ENCODE measurements around the gene DGCR2. TPM values are rescaled to one million over a fixed set of nuclear protein-coding genes. Genes with fewer than 3 reads are reported as not detected.
"Not testable (repeated sequence)": the region's sequence is repeated elsewhere in the genome, so short reads cannot be mapped to it uniquely, and the experiment has no call there.

DGCR2 gene
- total RNA-seq, 3 donors from 2014 or later, result 36.8 to 58.4 (median 42.9) TPM

GRCh38 chr22:19019029-19019678, 103.1 kb downstream of the DGCR2 start:
- TF ChIP-seq POLR2AphosphoS5 (IDR thresholded peaks at IDR 0.05), result no peak
- TF ChIP-seq CTCF (IDR thresholded peaks at IDR 0.05), result no peak
- TF ChIP-seq POLR2A (IDR thresholded peaks at IDR 0.05), result no peak
- no peak overlapping the region for H3K27ac ChIP-seq
- no peaks in the 10 kb centered on the region for H3K4me1 ChIP-seq
- intact Hi-C loops (cut with DNase I; ENCODE audit: low total_unique reads), result no loop called here
- H3K27me3 ChIP-seq, result no peaks in the 10 kb centered on the region
- no peaks in the 10 kb centered on the region for H3K36me3 ChIP-seq
- DNase-seq (ENCODE audit: low spot score in 2 of 2), result no peak
- H3K4me3 ChIP-seq, result no peak overlapping the region
- H3K9me3 ChIP-seq, result no peaks in the 10 kb centered on the region

DNA sequence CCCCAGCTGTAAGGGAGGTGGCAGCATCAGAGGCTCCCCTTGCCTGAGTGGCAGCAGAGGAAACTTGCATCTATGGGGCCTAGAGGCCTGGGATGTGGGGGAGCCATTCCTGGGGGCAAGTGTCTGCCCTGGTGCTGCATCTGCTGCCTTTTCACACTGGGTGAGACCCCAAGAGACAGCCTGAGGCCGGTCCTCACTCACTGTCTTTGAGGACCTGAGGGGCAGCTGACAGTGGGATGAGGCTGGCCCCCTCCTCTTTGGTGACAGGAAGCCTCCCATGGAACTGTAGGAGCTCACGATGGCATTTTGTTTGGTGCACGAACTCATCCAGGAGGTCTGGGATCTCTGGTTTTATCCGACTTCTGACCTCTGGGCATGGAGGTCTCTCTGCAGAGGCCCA, 104.0 kb downstream of the DGCR2 start:
- Histone ChIP-seq H3K4me3 (no peak overlapping the region), H3K27me3 (no peaks in the 10 kb centered on the region), H3K9me3 (no peaks in the 10 kb centered on the region), H3K27ac (no peak overlapping the region), H3K36me3 (no peaks in the 10 kb centered on the region), H3K4me1 (no peaks in the 10 kb centered on the region)
- DNase-seq (ENCODE audit: low spot score in 2 of 2), result no peak
- intact Hi-C loops (cut with DNase I; ENCODE audit: low total_unique reads), result no loop called here
- TF ChIP-seq POLR2AphosphoS5 (IDR thresholded peaks at IDR 0.05), result no peak
- TF ChIP-seq POLR2A (IDR thresholded peaks at IDR 0.05), result no peak
- TF ChIP-seq CTCF (IDR thresholded peaks at IDR 0.05), result no peak

- no peak overlapping the region for H3K27ac ChIP-seq
- no peak overlapping the region for H3K4me3 ChIP-seq
- DNase-seq (ENCODE audit: low spot score in 2 of 2), result no peak
- TF ChIP-seq POLR2A (IDR thresholded peaks at IDR 0.05) (no peak), CTCF (IDR thresholded peaks at IDR 0.05) (no peak), POLR2AphosphoS5 (IDR thresholded peaks at IDR 0.05) (no peak)
- no peaks in the 10 kb centered on the region for H3K27me3 ChIP-seq
- intact Hi-C loops (cut with DNase I; ENCODE audit: low total_unique reads), result no loop called here
- H3K36me3 ChIP-seq, result no peaks in the 10 kb centered on the region
- no peaks in the 10 kb centered on the region for H3K9me3 ChIP-seq
- H3K4me1 ChIP-seq, result no peaks in the 10 kb centered on the region
Measured at GRCh38 chr22:19016081-19016766, 106.0 kb downstream of the DGCR2 start.

- Histone ChIP-seq H3K4me3 (no peak overlapping the region), H3K36me3 (no peaks in the 10 kb centered on the region), H3K4me1 (no peaks in the 10 kb centered on the region), H3K27ac (no peak overlapping the region), H3K27me3 (no peaks in the 10 kb centered on the region), H3K9me3 (no peaks in the 10 kb centered on the region)
- TF ChIP-seq CTCF (IDR thresholded peaks at IDR 0.05) (no peak), POLR2A (IDR thresholded peaks at IDR 0.05) (no peak), POLR2AphosphoS5 (IDR thresholded peaks at IDR 0.05) (no peak)
- intact Hi-C loops (cut with DNase I; ENCODE audit: low total_unique reads), result no loop called here
- DNase-seq (ENCODE audit: low spot score in 2 of 2), result no peak
Measured at GRCh38 chr22:19014886-19015285, 107.3 kb downstream of the DGCR2 start.

DNA sequence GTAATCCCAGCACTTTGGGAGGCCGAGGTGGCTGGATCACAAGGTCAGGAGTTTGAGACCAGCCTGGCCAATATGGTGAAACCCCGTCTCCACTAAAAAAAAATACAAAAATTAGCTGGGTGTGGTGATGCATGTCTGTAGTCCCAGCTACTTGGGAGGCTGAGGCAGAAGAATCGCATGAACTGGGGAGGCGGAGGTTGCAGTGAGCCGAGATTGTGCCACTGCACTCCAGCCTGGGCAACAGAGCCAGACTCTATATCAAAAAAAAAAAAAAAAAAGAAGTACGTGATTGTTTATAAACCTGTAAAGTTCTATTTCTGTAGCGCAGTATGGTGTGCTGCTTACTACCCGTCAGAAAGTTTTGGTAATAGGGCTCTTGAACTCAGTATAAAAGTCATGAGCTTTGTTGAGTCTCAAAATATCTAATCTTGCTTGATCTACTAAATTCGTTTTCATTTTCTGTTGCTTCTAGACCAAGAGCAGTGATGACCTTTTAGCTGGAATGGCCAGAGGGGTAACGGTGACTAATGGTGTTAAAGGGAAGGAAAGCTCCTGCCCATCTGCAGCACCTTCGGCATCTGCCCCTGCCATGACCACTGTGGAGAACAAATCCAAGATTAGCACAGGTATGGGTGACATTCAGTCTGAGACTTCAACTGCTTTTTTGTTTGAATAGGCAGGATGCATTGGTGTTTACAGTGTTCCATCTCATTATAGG, 108.2 kb downstream of the DGCR2 start:
- H3K27me3 ChIP-seq; H3K4me3 ChIP-seq; DNase-seq (ENCODE audit: low spot score in 2 of 2); H3K9me3 ChIP-seq; intact Hi-C loops (cut with DNase I; ENCODE audit: low total_unique reads); H3K27ac ChIP-seq; H3K4me1 ChIP-seq; H3K36me3 ChIP-seq: not testable (repeated sequence)

GRCh38 chr22:19013411-19013810, 108.8 kb downstream of the DGCR2 start:
- H3K4me1 ChIP-seq; H3K36me3 ChIP-seq; H3K4me3 ChIP-seq; H3K27me3 ChIP-seq; H3K27ac ChIP-seq; H3K9me3 ChIP-seq; intact Hi-C loops (cut with DNase I; ENCODE audit: low total_unique reads); DNase-seq (ENCODE audit: low spot score in 2 of 2): not testable (repeated sequence)
